HepG2 (cell line): ENCODE results near the gene CCDC197.

Experiments used
- AFF4 ChIP-seq: sonication (generic); formaldehyde crosslinking; IDR thresholded peaks from 2 replicates; pipeline ENCODE4 v1.4.0; 2020; ENCODE audit warnings: missing genetic modification reagents
- BCL3 ChIP-seq: sonication (generic); formaldehyde crosslinking; IDR thresholded peaks from 2 replicates; pipeline ENCODE4 v1.5.1; 2020; ENCODE audit warnings: mild to moderate bottlenecking, missing genetic modification reagents, moderate library complexity
- ELF4 ChIP-seq: sonication (generic); formaldehyde crosslinking; IDR thresholded peaks from 2 replicates; pipeline ENCODE4 v1.5.0; 2020; ENCODE audit warnings: missing genetic modification reagents, mild to moderate bottlenecking, moderate library complexity, borderline replicate concordance
- MAFK ChIP-seq, 2 experiments: IDR thresholded peaks in 1 of 2; conservative IDR thresholded peaks in 1 of 2; 2 replicates each; pipeline ENCODE4 v1.6.1; 2011; ENCODE audit warnings: improper control_type of control experiment in 2 of 2, low read length in 2 of 2
- MEIS2 ChIP-seq: sonication (generic); formaldehyde crosslinking; IDR thresholded peaks from 2 replicates; pipeline ENCODE4 v1.9.0; 2021; ENCODE audit warnings: mild to moderate bottlenecking, missing genetic modification reagents
- RFX5 ChIP-seq: IDR thresholded peaks from 2 replicates; pipeline ENCODE4 v1.6.1; 2011; ENCODE audit warnings: low read depth, low read length, improper control_type of control experiment
- ZNF646 ChIP-seq: sonication (generic); formaldehyde crosslinking; IDR thresholded peaks from 2 replicates; pipeline ENCODE4 v1.9.0; 2021; ENCODE audit warnings: mild to moderate bottlenecking, missing genetic modification reagents
- ZNF687 ChIP-seq: sonication (generic); formaldehyde crosslinking; IDR thresholded peaks from 2 replicates; pipeline ENCODE4 v1.5.1; 2020; ENCODE audit warnings: mild to moderate bottlenecking, missing genetic modification reagents, moderate library complexity
- ZNF879 ChIP-seq: sonication (generic); formaldehyde crosslinking; IDR thresholded peaks from 2 replicates; pipeline ENCODE4 v1.8.1; 2023; ENCODE audit warnings: missing genetic modification reagents
- ZSCAN9 ChIP-seq: IDR thresholded peaks from 2 replicates; pipeline ENCODE4 v1.6.1; 2016; ENCODE audit warnings: borderline replicate concordance

- TF ChIP-seq ZNF646 (CRISPR knock-in tag) (no peak), AFF4 (no peak), ZNF879 (CRISPR knock-in tag) (no peak), ZSCAN9 (no peak), MAFK (conservative IDR thresholded peaks at IDR 0.05 in 1 of 2, IDR thresholded peaks at IDR 0.05 in 1 of 2; ENCODE audit: low read length in 2 of 2) (no peak), BCL3 (CRISPR knock-in tag) (no peak), ZNF687 (no peak), RFX5 (no peak), MEIS2 (CRISPR knock-in tag) (no peak), ELF4 (CRISPR knock-in tag) (no peak)
Measured at GRCh38 chr14:94020267-94020666, 23.2 kb downstream of the CCDC197 start.
